SK-N-SH (cell line): Measurements from ENCODE around the gene HSPD1.

ENCODE experiments used
- CTCF ChIP-seq: fragments of 200-600 bp; sonication (generic); IDR thresholded peaks from 2 replicates; pipeline ENCODE4 v1.6.1; 2017; ENCODE audit warnings: antibody characterized with exemption, mild to moderate bottlenecking, moderate library complexity
- EP300 ChIP-seq, 2 experiments: IDR thresholded peaks; 2 replicates each; pipeline versions ENCODE4 v1.4.0 to v1.6.1; 2012; ENCODE audit warnings: borderline replicate concordance in 1 of 2, low read depth in 1 of 2, low read length in 1 of 2
- EZH2phosphoT487 ChIP-seq: fragments of 200-600 bp; sonication (generic); IDR thresholded peaks from 2 replicates; pipeline ENCODE4 v1.6.1; 2017; ENCODE audit warnings: low read depth, mixed run types, mild to moderate bottlenecking, antibody characterized with exemption, moderate library complexity, borderline replicate concordance
- GATA2 ChIP-seq: sonication (generic); formaldehyde crosslinking; IDR thresholded peaks from 2 replicates; pipeline ENCODE4 v1.5.0; 2020; ENCODE audit warnings: mild to moderate bottlenecking, missing genetic modification reagents
- MEF2A ChIP-seq: IDR thresholded peaks from 2 replicates; pipeline ENCODE4 v1.4.0; 2012; ENCODE audit warnings: low read depth, borderline replicate concordance
- POLR2AphosphoS5 ChIP-seq: IDR thresholded peaks from 2 replicates; pipeline ENCODE4 v1.6.1; 2012; ENCODE audit warnings: low read depth, low read length
- REST ChIP-seq: IDR thresholded peaks from 2 replicates; pipeline ENCODE4 v1.6.1; 2012; ENCODE audit warnings: mild to moderate bottlenecking, low read depth, low read length, moderate library complexity
- RXRA ChIP-seq: IDR thresholded peaks from 2 replicates; pipeline ENCODE4 v1.4.0; 2012; ENCODE audit warnings: low read depth, mild to moderate bottlenecking, borderline replicate concordance
- SIN3A ChIP-seq: IDR thresholded peaks from 2 replicates; pipeline ENCODE4 v1.6.1; 2012; ENCODE audit warnings: low read depth, mild to moderate bottlenecking, low read length, moderate library complexity, borderline replicate concordance
- TAF1 ChIP-seq: IDR thresholded peaks from 2 replicates; pipeline ENCODE4 v1.6.1; 2012; ENCODE audit warnings: low read depth, mild to moderate bottlenecking, low read length, moderate library complexity, borderline replicate concordance
- USF2 ChIP-seq: fragments of 150-350 bp; IDR thresholded peaks from 2 replicates; pipeline ENCODE4 v1.6.1; 2017; ENCODE audit warnings: antibody characterized with exemption, low read length, low read depth, borderline replicate concordance
- ZBTB33 ChIP-seq: IDR thresholded peaks from 2 replicates; pipeline ENCODE4 v1.4.0; 2012; ENCODE audit warnings: low read depth, borderline replicate concordance

- TF ChIP-seq RXRA, result no peak
- TF ChIP-seq USF2, result no peak
- TF ChIP-seq ZBTB33, result no peak
- TF ChIP-seq CTCF, result no peak
- TF ChIP-seq REST, result no peak
- TF ChIP-seq POLR2AphosphoS5, result no peak
- no peak for TF ChIP-seq EZH2phosphoT487
- TF ChIP-seq MEF2A, result no peak
- TF ChIP-seq SIN3A, result no peak
- TF ChIP-seq EP300 (IDR thresholded peaks at IDR 0.05; ENCODE audit: borderline replicate concordance in 1 of 2, low read depth in 1 of 2, low read length in 1 of 2), result no peak
- no peak for TF ChIP-seq TAF1
- no peak for TF ChIP-seq GATA2 (CRISPR knock-in tag)
Measured at GRCh38 chr2:197495433-197496134, 4.1 kb downstream of the HSPD1 start.
